Measurements from ENCODE around the gene RND3. TPM values are rescaled to one million over a fixed set of nuclear protein-coding genes. Genes with fewer than 3 reads are reported as not detected.

RND3 gene
- polyA plus RNA-seq, 6 donors from 2014 or later, result not detected

DNA sequence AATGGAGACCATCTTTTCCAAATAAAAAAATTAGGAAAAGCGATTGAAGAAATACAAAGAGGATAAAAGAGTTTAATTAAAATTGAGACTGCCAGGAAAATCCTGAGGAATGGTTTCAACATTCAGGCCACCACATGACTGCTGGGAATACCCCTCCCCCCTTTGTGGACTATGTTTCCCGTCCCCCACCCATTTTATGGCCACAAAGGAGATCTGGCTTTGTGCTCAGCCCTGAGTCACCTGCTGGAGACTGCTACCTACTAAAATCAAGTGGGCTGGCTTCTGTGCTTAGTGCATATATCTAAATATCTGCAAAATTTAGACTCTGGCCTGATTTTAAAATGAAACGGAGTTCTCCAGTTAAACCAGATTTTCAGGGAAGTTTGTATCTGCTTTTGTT lies 10.1 kb downstream of the RND3 start:
- ATAC-seq (ENCODE audit: low read depth in 2 of 2), result no peak
- Mint-ChIP-seq H3K27me3 (peaks cover 0 to 10% (median 0%) of the 10 kb centered on the region in 3 donors), H3K27ac (no peak overlapping the region), H3K4me1 (no peaks in the 10 kb centered on the region), H3K9me3 (peaks cover 0 to 5% (median 0%) of the 10 kb centered on the region in 7 donors), H3K36me3 (no peaks in the 10 kb centered on the region), H3K4me3 (no peak overlapping the region)
- DNase-seq, result no peak

DNA sequence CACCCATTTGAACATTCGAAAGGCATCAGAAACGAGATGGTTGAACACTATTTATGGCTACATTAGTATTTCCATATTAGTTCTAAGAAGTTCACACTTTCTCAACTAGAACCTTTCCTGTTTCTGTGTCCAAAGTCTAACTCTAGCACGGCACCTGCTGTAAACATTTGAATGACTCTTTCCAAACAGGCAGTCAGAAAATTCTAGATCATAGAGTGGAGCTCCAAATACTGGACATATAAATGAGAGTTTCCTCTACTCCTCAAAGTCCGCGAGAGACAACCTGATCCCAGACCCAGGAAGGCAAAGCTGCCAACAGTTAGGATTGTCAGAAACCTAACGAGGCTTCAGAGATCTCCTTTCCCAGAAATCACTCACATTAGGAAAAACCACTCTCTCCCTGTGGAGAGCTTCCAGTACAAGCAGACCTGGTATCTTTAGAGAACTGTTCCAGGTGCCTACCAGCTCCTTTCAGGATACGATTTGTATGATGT lies 10.6 kb downstream of the RND3 start:
- Mint-ChIP-seq H3K4me1 (no peaks in the 10 kb centered on the region), H3K27ac (no peak overlapping the region), H3K36me3 (no peaks in the 10 kb centered on the region), H3K4me3 (no peak overlapping the region), H3K27me3 (peaks cover 0 to 10% (median 0%) of the 10 kb centered on the region in 3 donors), H3K9me3 (peaks cover 0 to 5% (median 0%) of the 10 kb centered on the region in 7 donors)
- ATAC-seq (ENCODE audit: low read depth in 2 of 2) (no peak), DNase-seq (no peak)

DNA sequence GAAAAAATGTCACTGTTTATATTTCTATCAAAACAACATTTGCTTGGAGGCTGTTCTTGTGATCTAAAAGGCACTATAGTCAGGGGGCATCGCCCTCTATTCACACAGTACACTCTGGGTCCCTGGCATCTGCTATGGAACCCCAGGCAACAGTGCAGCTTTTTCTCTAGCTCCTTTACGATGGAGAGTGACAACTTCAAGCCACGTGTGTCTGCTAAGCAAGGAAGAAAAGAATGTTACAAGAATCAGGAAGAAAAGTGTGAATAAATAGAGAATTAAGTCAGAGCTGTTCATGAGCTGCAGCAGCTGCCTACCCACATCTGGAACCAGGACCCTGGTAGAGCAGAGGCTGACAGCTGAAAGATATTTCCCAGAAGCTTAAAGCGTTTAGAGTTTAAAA lies 11.2 kb downstream of the RND3 start:
- H3K9me3 Mint-ChIP-seq, result peaks cover 0 to 5% (median 0%) of the 10 kb centered on the region in 7 donors
- H3K27ac Mint-ChIP-seq, result no peak overlapping the region
- no peak for ATAC-seq (ENCODE audit: low read depth in 2 of 2)
- peaks cover 0 to 10% (median 0%) of the 10 kb centered on the region in 3 donors for H3K27me3 Mint-ChIP-seq
- H3K4me1 Mint-ChIP-seq, result no peaks in the 10 kb centered on the region
- no peaks in the 10 kb centered on the region for H3K36me3 Mint-ChIP-seq
- no peak overlapping the region for H3K4me3 Mint-ChIP-seq
- DNase-seq, result no peak

DNA sequence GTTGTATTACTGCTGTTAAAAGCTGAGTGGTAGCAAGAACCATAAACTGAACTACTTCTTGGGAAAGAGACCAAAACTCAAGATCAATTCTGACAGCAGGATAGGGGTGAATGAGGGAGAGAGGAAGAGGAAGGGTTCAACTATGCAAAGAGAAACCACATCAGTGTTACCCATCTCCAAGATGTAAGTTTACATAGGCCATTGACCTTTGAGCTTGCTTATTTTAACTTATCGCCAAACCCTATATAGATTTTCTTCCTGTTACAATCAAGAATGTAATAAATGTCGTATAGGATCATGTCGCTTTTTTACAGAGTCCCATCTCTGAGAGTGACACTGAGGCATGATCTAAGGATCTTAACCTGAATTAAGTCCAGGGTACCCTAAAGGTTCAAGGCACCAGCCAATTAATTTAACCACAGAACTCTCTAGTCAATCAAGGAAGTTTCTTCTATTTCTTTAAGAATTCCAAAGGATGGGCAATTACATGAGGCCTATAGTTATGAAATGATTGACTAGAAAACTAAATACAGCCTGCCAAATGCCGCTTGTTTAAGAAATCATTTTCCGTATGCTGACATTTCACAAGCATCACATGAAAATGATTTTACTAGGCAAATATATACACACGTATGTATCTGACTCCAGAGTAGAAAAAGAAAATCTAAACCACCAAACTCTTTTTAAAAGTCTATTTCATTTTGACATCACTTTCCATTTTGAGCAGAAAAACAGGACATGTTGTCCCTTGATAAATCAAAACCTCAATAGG lies 11.8 kb downstream of the RND3 start:
- no peak for DNase-seq
- Mint-ChIP-seq H3K9me3 (peaks cover 0 to 5% (median 0%) of the 10 kb centered on the region in 7 donors), H3K27me3 (peaks cover 0 to 10% (median 0%) of the 10 kb centered on the region in 3 donors), H3K4me1 (no peaks in the 10 kb centered on the region), H3K36me3 (no peaks in the 10 kb centered on the region), H3K27ac (no peak overlapping the region), H3K4me3 (no peak overlapping the region)
- ATAC-seq (ENCODE audit: low read depth in 2 of 2), result no peak

DNA sequence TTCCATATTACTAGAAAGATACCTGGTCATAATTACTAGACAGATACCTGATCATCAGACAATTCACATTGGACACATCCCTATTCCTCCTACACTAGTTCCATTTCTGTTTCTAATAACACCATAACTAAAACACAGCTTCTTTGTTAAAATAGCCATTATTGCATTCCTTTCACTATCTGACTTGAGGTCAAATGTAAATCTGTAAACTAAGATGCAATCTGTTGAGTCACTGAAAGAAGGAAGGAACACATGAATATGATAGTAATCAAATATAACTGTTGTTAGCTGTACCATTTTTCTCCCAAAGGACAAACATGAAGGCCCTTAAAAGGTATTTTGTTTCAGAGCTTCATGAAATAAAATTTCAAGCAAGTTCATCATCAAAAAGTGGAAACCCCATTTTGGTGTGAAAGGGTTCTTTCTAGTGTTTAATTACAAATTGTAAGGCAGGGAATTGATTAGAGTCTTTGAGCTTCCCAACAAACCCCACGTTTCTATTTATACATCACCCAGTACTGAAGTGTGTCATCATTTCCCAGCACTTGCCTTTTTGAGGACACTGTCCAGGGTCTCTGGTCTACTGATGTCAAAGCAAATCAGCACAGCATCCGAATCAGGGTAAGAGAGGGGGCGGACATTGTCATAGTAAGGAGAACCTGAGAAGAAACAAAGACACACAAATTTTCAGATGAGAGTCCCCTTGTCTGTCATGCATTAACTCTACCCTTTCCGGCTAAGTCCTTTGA lies 13.0 kb downstream of the RND3 start:
- H3K27ac Mint-ChIP-seq, result no peak overlapping the region
- H3K27me3 Mint-ChIP-seq, result peaks cover 0 to 6% (median 0%) of the 10 kb centered on the region in 3 donors
- ATAC-seq (ENCODE audit: low read depth in 2 of 2) (no peak), DNase-seq (no peak)
- H3K4me3 Mint-ChIP-seq, result no peak overlapping the region
- no peaks in the 10 kb centered on the region for H3K36me3 Mint-ChIP-seq
- H3K9me3 Mint-ChIP-seq, result peaks cover 0 to 5% (median 0%) of the 10 kb centered on the region in 7 donors
- no peaks in the 10 kb centered on the region for H3K4me1 Mint-ChIP-seq

DNA sequence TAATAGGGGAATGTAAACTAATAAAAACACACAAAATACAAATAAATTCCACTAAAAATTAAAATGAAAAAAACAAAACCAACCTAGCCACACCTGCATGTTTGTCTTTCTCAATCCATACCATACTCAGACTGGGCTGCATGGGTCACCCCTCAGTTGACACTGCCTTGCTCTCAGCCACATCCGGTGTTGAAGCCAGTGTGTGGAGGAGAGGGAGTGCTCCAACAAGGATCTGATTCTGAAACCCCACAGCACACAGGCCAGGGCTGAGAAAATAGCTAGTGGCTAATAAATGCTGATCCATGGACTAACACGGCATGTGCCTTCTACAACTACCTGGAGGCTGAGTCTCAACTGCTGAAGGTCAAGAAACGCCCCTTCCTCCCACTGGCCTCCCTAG lies 13.7 kb downstream of the RND3 start:
- Mint-ChIP-seq H3K4me3 (no peak overlapping the region), H3K27ac (no peak overlapping the region), H3K36me3 (no peaks in the 10 kb centered on the region), H3K9me3 (peaks cover 0 to 5% (median 0%) of the 10 kb centered on the region in 7 donors), H3K4me1 (no peaks in the 10 kb centered on the region), H3K27me3 (peaks cover 0 to 6% (median 0%) of the 10 kb centered on the region in 3 donors)
- ATAC-seq (ENCODE audit: low read depth in 2 of 2), result no peak
- no peak for DNase-seq

DNA sequence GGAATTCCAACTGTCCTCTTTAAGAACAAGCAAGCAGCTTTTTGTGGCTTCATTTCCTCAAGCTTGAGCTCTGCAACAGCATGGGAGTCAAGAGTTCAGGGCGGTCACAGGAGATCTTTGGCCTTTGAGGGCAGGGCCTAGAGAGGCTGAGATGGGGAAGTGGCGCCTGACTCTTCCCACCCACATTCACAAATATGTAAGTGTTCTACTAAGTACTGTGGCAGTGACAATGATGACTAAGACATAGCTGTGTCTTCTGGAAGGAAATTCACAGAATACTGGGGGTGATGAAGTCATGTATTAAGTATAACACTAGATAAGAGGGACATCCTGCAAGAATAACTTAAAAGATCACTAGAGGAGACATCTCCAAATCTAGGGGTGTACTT lies 15.0 kb downstream of the RND3 start:
- H3K4me1 Mint-ChIP-seq, result no peaks in the 10 kb centered on the region
- H3K9me3 Mint-ChIP-seq, result peaks cover 0 to 5% (median 0%) of the 10 kb centered on the region in 7 donors

DNA sequence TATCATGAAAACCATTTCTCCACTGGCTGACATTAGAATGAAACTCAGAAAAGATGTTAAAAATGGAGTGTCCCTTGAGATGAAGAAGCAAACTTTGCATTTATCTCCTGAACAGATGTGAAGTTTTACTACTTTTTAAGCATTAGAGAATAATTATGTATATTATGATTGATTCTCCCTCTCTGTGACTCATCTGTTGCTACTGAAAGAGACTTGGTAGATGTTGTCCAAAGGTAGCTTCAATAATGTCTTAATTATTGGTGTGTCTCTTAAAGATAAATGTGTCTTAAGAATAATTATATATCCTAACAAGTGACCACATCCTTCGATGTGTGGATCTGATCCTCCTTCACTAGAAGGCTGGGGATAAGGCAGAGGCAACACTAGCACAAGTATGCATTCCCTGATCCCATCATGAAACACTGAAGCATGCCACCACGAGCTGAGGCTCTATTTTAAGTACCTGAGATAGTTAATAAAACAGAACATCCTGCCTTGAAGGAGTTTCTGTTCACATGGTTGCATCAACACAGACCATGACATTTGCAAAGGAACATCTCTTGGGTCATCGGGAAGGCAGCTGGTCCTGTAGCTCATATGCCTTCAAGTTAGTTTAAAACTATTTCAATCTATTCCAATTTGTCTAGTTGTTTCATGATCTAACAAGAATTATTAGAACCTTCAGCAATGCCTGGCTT lies 15.5 kb downstream of the RND3 start:
- Mint-ChIP-seq H3K9me3 (peaks cover 0 to 5% (median 0%) of the 10 kb centered on the region in 7 donors), H3K27ac (no peak overlapping the region), H3K36me3 (no peaks in the 10 kb centered on the region), H3K4me3 (no peak overlapping the region), H3K27me3 (peaks cover 0 to 6% (median 0%) of the 10 kb centered on the region in 3 donors), H3K4me1 (no peaks in the 10 kb centered on the region)
- no peak for DNase-seq
- no peak for ATAC-seq (ENCODE audit: low read depth in 2 of 2)

More for the DNA sequence above, 15.0 kb downstream of the RND3 start:
- DNase-seq (no peak), ATAC-seq (ENCODE audit: low read depth in 2 of 2) (no peak)
- Mint-ChIP-seq H3K27ac (no peak overlapping the region), H3K27me3 (peaks cover 0 to 6% (median 0%) of the 10 kb centered on the region in 3 donors), H3K4me3 (no peak overlapping the region), H3K36me3 (no peaks in the 10 kb centered on the region)

DNA sequence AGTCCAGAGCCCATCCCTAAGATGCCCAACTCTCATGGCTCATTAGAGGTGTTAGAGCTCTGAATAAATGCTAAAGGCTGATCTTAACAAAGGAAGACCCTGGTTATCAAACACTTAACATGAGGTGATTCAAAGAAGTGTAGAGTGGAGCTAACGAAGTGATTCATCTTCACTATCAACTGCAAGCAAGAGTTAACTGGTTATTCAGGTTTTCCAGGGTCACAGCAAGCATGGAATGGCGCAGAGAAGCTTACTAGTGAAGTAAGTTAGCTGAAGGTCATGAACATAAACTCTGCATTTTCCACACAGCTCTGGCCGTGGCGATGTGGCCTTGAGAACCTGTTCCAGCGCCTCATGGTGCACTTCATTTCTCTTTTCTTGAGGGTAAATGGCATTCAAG lies 17.0 kb downstream of the RND3 start:
- H3K4me1 Mint-ChIP-seq, result no peaks in the 10 kb centered on the region
- peaks cover 0 to 5% (median 0%) of the 10 kb centered on the region in 7 donors for H3K9me3 Mint-ChIP-seq
- H3K36me3 Mint-ChIP-seq, result no peaks in the 10 kb centered on the region
- no peak overlapping the region for H3K4me3 Mint-ChIP-seq
- no peaks in the 10 kb centered on the region for H3K27me3 Mint-ChIP-seq
- H3K27ac Mint-ChIP-seq, result no peak overlapping the region
- DNase-seq (no peak), ATAC-seq (ENCODE audit: low read depth in 2 of 2) (no peak)

DNA sequence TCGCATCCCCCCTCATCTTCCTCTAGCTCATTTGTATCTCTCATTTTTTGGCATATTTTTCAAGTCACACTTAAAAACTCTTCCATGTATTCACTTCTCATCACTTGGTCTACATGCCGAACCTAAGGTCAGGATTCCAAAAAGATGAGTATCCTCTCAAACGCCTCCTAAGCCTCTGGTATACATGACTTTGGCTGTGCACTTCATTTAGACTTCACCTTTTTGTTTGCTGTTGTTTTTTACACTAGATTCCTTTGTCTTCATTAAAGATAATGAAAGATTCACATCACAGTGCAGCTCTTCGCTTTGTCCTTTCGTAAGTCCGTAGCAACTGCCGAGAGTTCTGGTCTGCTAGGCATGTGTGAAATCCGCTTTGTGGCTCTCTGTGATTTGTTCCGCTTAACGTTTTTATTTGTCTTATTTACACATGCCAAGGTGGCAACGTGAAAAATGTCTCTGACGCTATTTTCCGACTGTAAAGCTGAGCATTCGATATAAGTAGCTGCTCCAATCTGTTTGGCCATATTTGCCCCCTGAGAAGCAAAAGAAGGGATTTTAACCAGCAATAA lies 17.7 kb downstream of the RND3 start:
- no peak for ATAC-seq (ENCODE audit: low read depth in 2 of 2)
- Mint-ChIP-seq H3K27me3 (no peaks in the 10 kb centered on the region), H3K9me3 (peaks cover 0 to 5% (median 0%) of the 10 kb centered on the region in 7 donors)

DNA sequence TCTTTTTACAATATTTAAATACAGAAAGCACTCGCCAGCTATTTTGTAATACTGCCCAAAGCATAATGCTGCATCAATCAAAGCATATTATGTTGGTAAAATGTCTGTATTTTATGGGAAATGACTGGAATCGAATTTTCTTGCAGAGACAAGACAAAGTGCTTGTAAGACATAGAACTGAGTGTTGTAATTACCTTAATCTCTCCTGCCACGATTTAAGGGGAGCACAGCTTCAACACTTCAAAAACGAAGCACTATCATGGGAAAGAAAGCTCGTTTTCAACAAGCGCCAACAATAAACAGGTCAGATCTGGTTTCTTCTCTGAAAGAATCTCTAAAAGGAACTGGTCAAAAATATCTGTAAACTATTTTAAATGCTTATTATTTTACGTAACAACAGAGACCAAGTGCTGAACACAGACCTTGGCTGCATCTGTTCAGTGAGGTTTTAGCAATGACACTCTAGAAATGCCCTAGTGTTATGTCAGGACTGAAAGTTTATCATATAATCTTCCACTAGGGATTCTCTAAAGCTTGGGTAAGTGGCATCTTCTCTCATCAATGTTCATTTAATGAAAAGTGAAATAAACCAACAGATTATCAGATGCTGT lies 19.0 kb downstream of the RND3 start:
- Mint-ChIP-seq H3K27ac (no peak overlapping the region), H3K9me3 (no peaks in the 10 kb centered on the region), H3K4me3 (no peak overlapping the region), H3K27me3 (no peaks in the 10 kb centered on the region), H3K4me1 (no peaks in the 10 kb centered on the region), H3K36me3 (no peaks in the 10 kb centered on the region)
- DNase-seq (no peak), ATAC-seq (ENCODE audit: low read depth in 2 of 2) (no peak)

More for the DNA sequence above, 17.7 kb downstream of the RND3 start:
- Mint-ChIP-seq H3K36me3 (no peaks in the 10 kb centered on the region), H3K4me3 (no peak overlapping the region), H3K4me1 (no peaks in the 10 kb centered on the region), H3K27ac (no peak overlapping the region)
- no peak for DNase-seq

DNA sequence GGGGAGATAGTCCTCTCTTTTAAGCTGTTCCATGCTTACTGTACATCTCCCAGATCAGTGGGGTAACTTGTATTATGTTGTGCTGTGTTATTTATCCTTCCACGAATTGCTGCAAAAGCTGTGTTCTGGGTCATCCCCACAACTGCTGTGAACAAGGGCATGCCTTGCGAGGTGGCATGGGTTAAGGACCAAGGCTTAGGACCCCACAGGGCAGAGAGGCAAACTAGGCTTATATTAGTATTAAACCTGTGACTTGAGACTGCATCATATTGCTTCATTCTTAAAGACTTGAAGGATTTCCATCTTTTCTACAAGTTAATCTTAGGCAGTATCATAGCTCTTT lies 19.9 kb downstream of the RND3 start:
- H3K27me3 Mint-ChIP-seq, result no peaks in the 10 kb centered on the region
- H3K36me3 Mint-ChIP-seq, result no peaks in the 10 kb centered on the region
- DNase-seq (no peak), ATAC-seq (ENCODE audit: low read depth in 2 of 2) (no peak)
- no peak overlapping the region for H3K4me3 Mint-ChIP-seq
- no peaks in the 10 kb centered on the region for H3K9me3 Mint-ChIP-seq
- no peak overlapping the region for H3K27ac Mint-ChIP-seq
- no peaks in the 10 kb centered on the region for H3K4me1 Mint-ChIP-seq

Measured in naive B cell (primary cell).